ENCODE data around the gene TTLL5.

Gene TTLL5

DNA sequence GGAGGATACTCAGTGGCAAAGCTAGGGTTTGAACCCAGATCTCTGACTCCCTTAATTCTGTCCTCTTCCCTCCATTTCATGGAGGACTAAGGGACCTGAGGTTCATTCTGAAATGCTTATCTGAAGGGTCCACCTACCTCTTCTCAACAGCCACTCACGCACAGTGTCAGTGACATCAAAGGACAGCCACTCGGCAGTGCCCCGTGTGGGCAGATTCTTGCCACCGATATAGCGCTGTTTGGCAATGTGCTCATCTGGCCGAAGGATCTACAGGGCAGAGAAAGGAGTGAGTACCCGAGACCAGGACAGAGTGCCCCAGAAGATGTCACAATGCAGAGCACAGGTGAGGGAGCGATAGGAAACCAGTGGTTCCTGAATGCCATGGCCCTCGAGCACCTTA, 309.9 kb downstream of the TTLL5 start:
- no peak for DNase-seq (ENCODE audit: low read depth)

DNA sequence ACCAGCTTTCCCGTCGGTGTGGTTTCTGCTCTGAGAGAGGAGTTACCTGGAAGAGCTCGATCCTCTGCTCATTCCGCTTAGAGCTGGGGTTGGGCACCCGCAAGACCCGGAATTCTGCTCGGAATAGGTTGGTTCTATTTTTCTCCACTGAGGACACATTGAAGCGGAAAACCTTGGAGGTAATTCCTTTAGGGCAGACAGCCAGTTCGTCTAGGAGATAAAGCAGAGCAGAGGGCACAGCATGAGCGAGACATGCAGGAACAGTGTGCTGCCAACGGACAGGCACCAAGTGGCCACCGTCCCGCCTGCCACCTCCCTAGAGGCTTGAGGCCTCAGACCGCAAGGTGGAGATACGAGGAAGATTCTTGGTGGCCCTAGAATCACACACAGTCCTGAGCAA, 310.5 kb downstream of the TTLL5 start:
- DNase-seq (ENCODE audit: low read depth), result no peak

DNA sequence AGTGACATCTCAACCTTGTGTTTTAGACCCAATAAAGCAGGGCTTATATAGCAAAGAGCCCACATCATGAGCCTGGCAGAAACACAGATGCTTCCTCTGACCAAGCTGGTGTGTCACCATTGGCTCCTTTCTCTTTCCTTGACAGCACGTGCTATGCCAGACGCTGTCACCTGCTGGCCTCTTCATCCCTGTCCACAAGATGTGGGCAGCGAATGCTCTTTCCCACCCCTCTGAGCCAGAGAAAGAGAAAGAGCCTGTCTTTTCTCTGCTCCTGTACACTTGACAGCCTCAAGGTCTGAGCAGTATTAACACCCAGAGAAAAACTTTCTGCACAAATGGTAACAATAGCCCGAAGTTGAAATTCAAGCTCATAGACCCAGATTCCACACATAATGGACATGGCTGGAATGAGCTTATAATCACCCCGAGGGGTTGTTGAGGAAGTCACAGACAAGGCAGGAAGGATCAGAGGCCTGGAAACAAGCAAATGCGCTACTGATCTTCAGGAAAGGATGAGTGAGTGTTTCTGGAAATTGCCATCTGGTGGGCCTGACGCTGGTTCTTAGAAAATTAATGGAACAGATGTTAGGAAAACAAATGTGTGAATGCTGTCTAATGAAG, 311.9 kb downstream of the TTLL5 start:
- DNase-seq (ENCODE audit: low read depth), result no peak

DNA sequence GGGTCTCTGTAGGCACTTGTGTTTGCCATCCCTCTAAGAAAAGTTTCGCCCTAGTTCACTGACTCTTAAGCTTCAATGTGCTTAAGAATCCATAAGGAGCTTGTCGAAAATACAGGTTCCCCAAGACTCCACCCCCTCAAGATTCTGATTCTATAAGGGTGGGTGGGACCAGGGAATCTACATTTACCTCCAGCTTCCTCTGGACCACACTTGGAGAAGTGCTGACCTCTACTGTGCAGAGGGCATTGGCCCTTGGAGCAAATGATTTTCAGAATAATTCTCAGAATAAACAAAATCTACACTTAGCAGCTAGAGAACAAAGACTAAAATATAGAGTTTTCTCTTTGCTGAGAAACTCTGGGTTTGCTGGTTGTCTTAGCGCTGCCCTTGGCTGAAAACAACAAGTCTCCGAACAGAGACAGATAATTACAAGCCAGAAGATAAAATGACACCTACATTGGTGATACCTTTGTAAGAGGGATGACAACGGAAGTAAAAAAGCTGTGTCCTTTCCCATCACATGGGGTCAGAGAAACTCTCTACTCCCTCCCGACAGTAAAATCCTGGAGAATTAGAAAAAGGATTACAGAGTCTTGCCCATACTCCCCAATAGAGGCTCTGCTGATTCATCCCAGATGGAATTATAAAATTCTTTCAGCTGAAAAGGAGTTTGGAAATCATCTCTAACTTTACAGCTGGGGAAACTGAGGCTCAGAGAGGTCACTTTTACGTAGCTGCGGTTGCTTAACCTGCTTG, 316.0 kb downstream of the TTLL5 start:
- no peak for DNase-seq (ENCODE audit: low read depth)

DNA sequence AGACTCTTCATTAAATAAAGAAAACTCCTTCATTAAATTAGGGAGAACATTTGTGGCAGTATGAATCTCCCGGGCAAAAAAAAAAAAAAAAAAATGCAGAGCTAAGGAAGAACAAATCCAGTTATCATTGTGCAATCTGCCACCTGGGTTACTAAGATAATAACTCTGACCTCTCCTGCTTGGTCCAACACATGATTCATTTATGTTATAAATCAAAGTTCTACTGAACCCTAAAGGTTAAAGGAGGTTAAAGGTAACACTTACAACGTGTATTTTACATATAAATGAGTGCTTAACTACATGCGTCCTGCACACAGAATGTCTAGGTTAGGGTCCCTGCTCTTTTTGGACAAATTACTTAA, 316.5 kb downstream of the TTLL5 start:
- DNase-seq (ENCODE audit: low read depth), result no peak

DNA sequence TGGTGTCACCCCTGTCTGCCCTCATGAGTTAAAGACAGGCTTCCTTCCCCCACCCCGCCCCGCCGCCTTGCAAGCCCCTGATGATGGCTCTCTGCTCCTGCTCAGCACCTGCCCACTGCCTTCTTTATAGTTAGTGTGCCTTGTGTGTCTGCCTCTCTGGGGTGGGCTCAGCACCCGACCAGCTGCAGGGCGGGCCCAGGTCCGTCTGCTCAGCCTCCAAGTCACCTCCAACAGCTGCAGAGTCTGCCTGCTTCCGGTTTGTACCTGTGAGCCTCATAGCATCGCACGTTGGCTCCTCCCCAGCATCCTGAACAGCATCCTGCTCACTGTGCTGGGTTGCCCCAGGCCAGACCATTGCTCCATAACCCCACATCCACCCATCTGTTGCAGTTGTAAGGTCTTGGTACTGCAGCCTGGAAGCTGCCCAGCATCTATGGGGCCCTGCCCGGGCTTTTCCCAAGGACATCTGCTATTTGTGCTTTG, 317.2 kb downstream of the TTLL5 start:
- DNase-seq (ENCODE audit: low read depth), result no peak

DNA sequence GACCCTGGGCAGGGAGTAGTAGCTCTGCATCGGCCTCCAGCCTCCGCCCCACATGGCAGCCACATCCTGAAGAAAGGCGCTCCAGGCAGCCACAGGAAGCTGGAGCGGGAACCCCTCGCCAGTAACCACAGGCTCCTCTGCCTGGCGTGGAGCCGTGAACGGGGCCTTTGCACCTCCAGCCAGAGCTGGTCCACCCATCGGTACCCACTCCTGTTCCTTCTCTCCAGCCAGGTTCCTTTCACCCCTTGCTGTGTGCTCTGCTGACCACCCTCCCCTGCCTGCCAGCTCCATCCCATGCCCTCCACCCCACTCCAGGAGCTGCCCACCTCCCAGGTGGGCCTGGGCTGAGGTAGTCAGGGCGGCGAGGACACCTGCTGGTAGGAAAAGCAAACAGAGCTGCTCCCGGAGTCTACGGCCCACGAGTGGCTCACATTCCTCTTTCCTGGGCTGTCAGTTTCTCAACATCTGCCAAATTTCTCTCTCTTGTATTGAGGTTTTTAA, 318.1 kb downstream of the TTLL5 start:
- DNase-seq (ENCODE audit: low read depth), result no peak

DNA sequence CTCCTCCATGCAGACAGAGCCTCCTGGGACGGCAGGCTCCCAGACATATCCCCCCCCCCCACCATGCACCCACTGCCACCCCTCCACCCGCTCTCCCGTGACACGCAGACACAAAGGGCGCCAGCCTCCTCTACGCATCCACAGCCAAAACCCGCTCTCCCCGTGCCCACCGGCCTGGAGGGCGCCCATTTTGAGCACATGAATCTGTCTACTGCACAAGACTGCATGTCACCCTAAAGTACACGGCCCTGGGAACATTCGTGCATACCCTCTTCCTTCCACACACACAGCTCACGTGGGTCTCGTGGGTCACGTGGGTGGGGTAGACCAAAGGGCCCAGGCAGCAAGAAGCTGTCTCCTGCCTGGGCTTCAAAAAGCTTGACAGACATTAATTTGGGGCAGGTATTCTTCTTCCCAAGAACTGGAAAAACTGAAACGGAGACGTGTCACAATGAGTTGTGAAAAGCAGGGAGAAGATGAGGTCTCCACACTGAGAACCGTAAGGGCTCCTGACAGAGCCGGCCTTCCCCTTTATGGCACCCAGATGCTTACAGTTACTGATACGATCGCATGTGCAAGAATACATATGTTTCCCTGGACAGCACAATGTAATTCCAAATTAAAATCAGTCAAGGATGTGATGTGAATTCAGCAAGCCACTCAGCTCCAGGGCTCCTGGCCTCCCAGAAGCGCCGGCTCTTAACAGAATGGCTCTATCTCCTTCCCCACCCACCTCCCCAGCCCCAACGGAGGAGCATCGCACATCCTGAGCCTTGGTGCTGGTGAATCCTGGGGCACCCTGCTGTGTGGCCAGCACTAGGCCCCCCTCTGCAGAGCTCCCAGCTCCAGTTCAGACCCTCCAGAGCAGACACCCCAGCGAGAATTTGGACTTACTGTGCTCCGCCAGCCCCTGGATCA, 318.9 kb downstream of the TTLL5 start:
- no peak for DNase-seq (ENCODE audit: low read depth)

DNA sequence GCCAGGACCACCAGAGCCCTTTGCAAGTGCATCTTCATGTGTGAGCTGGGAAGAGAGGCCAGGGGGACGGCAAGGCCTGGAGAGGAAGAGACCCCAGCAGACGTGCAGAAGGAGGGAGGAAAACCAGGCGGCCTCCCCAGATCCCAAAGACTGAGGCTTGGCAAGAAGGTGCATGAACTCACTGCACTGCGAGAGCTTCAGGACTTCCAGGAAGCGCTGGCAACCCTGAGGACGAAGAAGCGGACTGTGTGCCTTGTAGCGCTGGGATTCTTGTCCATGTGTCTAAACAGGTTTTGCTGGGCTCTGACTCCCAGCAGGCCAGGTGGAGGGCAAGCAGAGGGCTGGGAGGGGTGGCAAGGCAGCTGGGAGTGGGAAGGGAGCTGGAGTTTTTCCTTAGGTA, 319.8 kb downstream of the TTLL5 start:
- DNase-seq (ENCODE audit: low read depth), result no peak

DNA sequence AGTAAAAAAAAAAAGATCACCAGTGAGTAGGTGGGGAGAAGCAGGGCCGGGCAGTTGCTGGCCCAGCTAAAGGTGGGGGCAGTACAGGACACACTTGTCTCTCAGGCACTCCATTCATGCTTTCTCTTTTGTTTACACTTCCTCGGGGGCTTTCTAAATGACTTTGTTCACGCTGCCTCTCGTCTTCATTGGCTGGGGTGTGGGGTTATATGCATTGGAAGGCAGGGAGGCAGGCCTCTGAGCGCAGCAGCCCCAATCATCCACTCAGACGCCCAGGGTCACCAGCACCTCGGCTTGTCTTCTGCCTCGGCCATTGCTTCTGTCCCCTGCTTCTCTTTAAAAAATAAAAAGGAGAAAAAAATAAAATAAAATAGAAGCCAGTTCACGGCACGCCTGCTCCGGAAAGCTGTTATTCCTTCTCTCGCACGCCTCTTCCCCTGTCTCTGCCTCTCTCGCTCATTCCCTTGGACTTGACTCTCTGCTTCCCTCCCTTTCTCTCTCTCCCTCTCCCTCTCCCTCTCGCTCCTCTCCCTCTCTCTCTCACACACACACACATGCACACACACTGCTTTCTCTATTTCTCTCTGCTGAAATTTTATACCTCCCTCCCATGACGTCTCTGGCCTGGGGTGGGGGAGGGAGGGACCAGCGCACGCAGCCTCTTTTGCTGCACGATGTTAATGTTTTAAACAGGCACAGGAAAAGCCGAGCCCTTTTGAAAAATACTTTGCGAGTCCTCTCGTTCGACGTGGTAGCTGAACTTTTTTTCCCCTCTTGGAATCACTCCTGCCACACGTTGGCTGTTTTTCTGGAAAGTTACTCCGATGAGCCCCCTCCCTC, 320.6 kb downstream of the TTLL5 start, which contains the start of gene TGFB3:
TGFB3 (minus strand) TSS at position 570 of the 840 bp plus-strand sequence. CDS start 1,102 bp downstream, outside the sequence.
- DNase-seq (ENCODE audit: low read depth), result peak; percentile 86

DNA sequence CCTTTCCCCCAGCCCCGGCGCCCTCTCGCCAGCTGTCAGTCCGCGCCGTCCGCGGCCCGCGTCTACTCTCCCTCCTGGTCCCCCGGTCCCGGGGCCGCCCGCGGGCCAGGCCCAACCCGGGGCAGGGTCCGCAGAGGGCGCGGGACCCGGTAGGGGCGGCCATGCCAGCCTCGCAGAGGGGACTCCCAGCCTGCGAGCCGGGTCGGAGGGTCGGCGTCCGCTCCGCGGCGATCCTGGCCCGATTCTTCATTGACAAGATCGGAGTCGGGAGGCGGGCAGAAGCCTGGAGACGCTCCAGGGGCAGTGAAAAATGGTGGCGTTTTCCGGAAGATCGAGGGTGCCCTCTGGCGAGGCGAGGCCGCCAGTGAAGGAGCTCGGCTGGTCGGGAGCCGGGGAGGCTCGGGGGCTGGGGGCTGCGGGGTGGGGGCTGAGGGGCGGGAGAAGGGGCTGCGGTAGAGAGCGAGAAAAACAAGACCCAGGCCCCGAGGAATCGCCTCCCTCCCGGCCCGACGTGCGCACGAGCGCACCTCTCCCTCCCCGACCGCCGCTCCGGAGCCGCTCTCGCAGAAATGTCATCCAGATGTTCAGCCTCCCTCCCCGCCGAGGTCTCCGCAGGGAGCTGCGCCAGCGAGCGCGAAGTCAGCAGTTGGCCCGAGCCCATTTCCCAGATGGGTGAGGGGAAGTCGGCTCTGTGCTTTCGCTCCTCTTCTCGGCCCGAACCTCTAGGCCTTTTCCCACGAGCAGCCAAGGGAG, 321.4 kb downstream of the TTLL5 start:
- DNase-seq (ENCODE audit: low read depth), result peak; percentile 60

DNA sequence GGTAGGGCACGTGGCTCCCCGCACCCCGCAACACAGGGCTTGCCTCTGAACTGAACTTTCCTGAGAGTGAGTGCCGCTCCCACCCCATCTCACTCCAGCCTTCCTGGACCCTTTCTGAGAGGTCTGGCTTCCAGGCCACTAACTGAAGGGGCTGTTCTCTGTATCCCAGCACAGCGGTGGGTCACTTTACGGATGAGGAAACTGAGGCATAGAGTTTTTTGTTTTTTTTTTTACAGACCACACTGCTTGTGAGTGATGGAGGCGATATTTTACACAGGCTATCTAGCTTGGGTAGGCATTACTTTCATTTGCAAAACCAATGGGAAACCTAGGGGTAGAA, 321.9 kb downstream of the TTLL5 start:
- no peak for DNase-seq (ENCODE audit: low read depth)

DNA sequence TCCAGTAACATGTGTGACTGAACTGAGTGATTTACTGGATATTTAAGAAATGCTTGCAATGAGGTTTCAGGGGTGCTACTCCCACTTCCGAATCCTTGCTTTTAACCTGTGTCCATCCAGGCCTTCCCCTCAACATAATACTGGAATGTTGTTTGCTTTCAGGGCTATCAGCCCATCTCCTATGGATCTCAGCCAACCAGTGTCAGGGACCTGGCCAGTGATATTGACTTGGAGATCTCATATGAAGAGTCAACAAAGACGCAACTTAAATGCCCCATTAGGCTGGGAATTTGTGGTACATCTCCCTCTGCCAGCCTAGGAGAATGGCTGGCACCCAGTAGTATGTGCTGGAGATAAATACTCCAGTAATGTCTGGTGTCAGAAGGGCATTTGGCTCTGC, 323.6 kb downstream of the TTLL5 start:
- DNase-seq (ENCODE audit: low read depth), result no peak

DNA sequence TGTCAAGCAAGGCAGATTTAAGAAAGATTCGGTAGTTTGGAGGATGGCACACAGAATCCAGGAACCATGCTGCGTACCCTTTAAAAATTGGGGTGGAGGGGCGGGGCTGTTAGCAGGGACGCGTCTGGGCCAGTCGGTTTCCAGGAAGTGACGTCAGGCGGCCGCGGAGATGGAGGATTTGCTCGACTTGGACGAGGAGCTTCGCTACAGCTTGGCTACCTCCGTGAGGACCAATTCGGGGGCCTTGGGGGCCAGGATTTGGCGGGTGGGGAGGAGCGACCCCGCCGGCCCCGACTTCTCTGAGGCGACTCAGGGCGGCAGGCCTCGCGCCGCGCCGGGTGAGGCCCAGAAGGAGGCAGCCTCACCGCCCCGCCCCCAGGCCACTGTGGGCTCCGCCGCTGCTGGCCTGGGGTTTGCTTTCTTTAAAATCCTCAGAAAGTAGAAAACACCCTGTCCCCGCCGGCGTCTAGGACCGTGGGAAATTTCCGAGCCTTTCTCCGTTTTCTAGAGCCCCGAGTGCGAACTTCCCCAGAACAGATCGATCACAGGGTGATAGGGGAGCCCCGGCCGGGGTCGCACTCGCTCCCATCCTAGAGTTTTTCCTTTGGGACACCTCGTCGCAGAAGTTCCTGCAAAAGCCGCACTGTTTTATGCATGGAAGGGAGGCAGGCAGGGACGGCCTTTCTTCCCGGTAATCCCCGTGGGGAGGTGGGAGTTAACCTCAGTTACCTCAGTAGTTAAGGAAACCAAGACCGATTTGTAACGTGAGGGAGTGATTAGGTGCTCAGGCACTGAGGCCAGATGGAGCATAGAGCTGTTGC, 324.8 kb downstream of the TTLL5 start, which contains the start of gene IFT43:
IFT43 (plus strand) TSS at position 146 of the 821 bp plus-strand sequence; CDS start at position 170, 24 bp downstream.
- no peak for DNase-seq (ENCODE audit: low read depth)

DNA sequence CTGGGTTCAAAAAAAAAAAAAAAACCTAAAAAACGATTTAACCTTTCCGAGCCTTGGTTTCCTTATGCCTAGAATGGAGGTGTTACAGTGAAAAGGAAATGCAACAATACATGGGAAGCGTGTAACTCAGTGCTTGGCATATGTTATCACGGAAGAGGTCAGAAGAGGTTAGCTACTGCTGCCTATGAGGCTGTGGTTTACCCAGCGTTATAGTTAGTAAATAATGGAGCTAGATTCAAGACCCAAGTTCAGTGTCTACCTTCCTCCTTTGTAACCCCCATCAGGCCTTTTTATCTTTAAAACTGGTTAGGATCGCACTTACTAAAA, 325.4 kb downstream of the TTLL5 start:
- no peak for DNase-seq (ENCODE audit: low read depth)

DNA sequence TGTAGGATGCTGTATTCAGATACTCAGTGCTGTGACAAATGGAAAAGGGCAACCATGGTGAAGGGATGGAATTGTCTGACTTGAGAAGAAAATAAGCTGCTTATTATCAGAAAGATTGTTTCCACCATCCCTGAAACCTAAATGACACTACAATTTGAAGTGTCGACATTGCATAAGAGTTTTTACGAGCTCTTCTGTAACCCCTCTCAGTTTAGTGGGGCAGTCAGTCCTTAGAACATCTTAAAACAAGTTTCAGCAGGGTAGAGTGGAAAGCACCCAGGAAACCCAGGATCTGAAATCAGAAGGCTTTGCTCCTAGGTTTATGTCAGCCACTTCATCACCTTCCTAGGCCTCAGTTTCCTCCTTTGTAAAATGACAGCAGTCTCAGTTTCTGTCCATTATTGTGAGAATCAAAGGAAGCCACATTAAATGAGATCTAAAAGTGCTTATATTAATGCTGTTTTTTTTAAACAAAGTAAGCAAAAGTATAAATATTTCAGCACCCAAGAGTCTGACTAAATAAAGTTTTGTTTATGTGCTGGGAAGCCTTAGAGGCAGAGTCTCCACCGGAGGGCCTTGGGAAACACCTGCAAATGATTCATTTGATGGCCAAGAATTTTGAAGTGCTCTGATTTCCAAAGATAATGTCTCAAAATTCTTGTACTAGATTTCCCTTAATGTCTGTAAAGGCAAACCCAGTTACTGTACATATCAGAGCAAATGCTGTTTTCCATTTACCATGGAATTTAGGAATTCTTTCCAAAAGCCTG, 326.3 kb downstream of the TTLL5 start:
- DNase-seq (ENCODE audit: low read depth), result no peak

DNA sequence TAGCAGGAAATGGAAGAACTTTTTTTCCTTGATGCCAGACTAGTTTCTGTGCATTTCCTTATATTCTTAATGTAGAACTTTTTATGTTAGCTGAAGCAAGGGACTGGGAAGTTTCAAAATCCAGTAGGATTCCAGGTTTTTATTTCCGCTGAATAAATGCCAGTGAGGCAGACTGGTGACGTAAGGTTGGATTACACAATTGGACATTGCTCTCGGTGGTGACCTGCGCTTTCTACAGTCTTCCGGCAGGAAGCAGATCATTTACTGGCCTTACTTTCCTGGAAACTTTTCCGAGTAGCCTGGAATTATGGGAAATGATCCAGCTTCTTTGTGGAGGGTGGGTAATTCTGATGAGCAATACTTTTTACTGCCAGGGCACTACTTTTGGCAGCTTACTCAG, 328.1 kb downstream of the TTLL5 start:
- DNase-seq (ENCODE audit: low read depth), result no peak

DNA sequence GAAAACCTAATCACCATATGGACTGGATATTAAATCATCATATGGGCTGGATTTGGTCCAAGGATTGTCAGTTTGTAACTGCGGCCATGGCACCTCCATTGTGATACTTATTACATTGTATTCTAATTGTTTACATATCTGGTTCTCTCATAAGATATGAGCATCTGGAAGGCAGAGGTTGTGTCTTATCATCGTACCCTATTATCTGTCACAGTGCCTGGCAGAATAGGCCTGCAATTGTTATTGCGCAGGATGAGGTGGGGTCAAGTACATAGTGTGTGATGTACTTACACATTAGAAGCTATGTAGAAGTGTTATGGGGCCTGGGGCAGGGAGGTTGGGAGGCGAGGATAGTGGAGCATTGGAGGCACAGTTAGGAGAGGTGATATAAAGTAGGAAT, 329.3 kb downstream of the TTLL5 start:
- DNase-seq (ENCODE audit: low read depth), result no peak

DNA sequence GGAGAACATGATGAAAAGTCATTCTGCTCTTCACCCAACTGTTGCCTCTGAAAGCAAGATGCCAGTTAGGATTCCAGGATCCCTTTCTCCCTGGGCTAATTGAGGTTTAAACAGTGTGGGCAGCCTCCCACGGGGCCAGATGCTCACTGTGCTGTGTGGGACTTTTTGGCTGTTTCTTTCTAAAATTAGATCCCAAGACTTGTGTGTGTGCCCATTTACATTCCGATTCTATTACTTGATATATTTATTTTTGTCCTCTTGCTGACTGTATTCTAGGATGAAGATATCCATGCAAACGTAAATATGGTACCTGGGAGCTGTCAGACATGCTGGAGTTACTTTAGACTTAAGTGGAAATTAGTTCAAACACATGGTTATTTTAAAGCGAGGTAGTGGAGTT, 330.7 kb downstream of the TTLL5 start:
- no peak for DNase-seq (ENCODE audit: low read depth)

All from fibroblast of the conjunctiva (primary cell).